ENCODE measurements around the gene KIFC3.
"Not testable (repeated sequence)": the region's sequence is repeated elsewhere in the genome, so short reads cannot be mapped to it uniquely, and the experiment has no call there.

Gene KIFC3

GRCh38 chr16:57802341-57803133 lies at the start of gene KIFC3:
KIFC3 (minus strand) TSS chr16:57802491; CDS start chr16:57798243, 4,248 bp downstream.
- DNase-seq (ENCODE audit: low spot score): peak; percentile 93

GRCh38 chr16:57848181-57848580 lies 45.9 kb upstream of the KIFC3 start:
- no peak for DNase-seq (ENCODE audit: low spot score)

GRCh38 chr16:57846931-57847330 lies 44.6 kb upstream of the KIFC3 start:
- DNase-seq (ENCODE audit: low spot score): not testable (repeated sequence)

- DNase-seq (ENCODE audit: low spot score): no peak
These were observed 43.9 kb upstream of the KIFC3 start for GRCh38 chr16:57846078-57846697.

GRCh38 chr16:57845115-57845514 lies 42.8 kb upstream of the KIFC3 start:
- no peak for DNase-seq (ENCODE audit: low spot score)

- no peak for DNase-seq (ENCODE audit: low spot score)
These were observed 42.2 kb upstream of the KIFC3 start for GRCh38 chr16:57844416-57845030.

GRCh38 chr16:57843400-57843799 lies 41.1 kb upstream of the KIFC3 start:
- no peak for DNase-seq (ENCODE audit: low spot score)

GRCh38 chr16:57842601-57843000 lies 40.3 kb upstream of the KIFC3 start:
- DNase-seq (ENCODE audit: low spot score): no peak

- DNase-seq (ENCODE audit: low spot score): no peak
These were observed 38.5 kb upstream of the KIFC3 start for GRCh38 chr16:57840833-57841232.

- DNase-seq (ENCODE audit: low spot score): no peak
These were observed 35.9 kb upstream of the KIFC3 start for GRCh38 chr16:57838161-57838560.

- no peak for DNase-seq (ENCODE audit: low spot score)
These were observed 35.2 kb upstream of the KIFC3 start for GRCh38 chr16:57837305-57838125.

- peak; percentile 68 for DNase-seq (ENCODE audit: low spot score)
These were observed 33.1 kb upstream of the KIFC3 start for GRCh38 chr16:57835439-57835838.

- DNase-seq (ENCODE audit: low spot score): peak; percentile 35
These were observed 32.6 kb upstream of the KIFC3 start for GRCh38 chr16:57834936-57835335.

GRCh38 chr16:57830890-57831484 lies 28.7 kb upstream of the KIFC3 start:
- DNase-seq (ENCODE audit: low spot score): no peak

GRCh38 chr16:57829969-57830360 lies 27.7 kb upstream of the KIFC3 start:
- DNase-seq (ENCODE audit: low spot score): no peak

GRCh38 chr16:57828272-57829161 lies 26.2 kb upstream of the KIFC3 start:
- DNase-seq (ENCODE audit: low spot score): no peak

GRCh38 chr16:57826706-57827625 lies 24.7 kb upstream of the KIFC3 start:
- no peak for DNase-seq (ENCODE audit: low spot score)

GRCh38 chr16:57826052-57826451 lies 23.8 kb upstream of the KIFC3 start:
- no peak for DNase-seq (ENCODE audit: low spot score)

GRCh38 chr16:57825298-57826044 lies 23.2 kb upstream of the KIFC3 start:
- DNase-seq (ENCODE audit: low spot score): no peak

All from AG20443 (cell line).